GM06990 (cell line): Measurements from ENCODE around the gene SCN8A.

ENCODE experiments used
- DNase-seq: peaks from one replicate; pipeline ENCODE4 v3.0.0-alpha.2; 2011; ENCODE audit not compliant: insufficient read length; ENCODE audit errors: extremely low read depth
- H3K27me3 ChIP-seq: replicated peaks from 2 replicates; pipeline ENCODE4 v1.6.0; 2011; ENCODE audit warnings: low read length; ENCODE audit not compliant: control insufficient read depth, insufficient read depth
- H3K36me3 ChIP-seq: 2 replicates; pipeline ENCODE4 v1.5.1; 2011; ENCODE audit warnings: low read length; ENCODE audit not compliant: control insufficient read depth, insufficient read depth
- H3K4me3 ChIP-seq: replicated peaks from 2 replicates; pipeline ENCODE4 v1.5.1; 2011; ENCODE audit warnings: low read depth, mild to moderate bottlenecking, control low read depth, low read length
- CTCF ChIP-seq: IDR thresholded peaks from 2 replicates; pipeline ENCODE4 v1.5.1; 2011; ENCODE audit warnings: low read length, control low read depth, mild to moderate bottlenecking, inconsistent platforms; ENCODE audit not compliant: insufficient read depth, poor library complexity, severe bottlenecking

The SCN8A gene

GRCh38 chr12:51817027-51817953 lies 226.3 kb downstream of the SCN8A start:
- DNase-seq: no peak
- TF ChIP-seq CTCF: no peak
- H3K27me3 ChIP-seq: no peaks in the 10 kb centered on the region; the same call in 1 of the 2 replicates
- no peaks in the 10 kb centered on the region for H3K36me3 ChIP-seq
- no peak overlapping the region for H3K4me3 ChIP-seq

- no peaks in the 10 kb centered on the region for H3K36me3 ChIP-seq
- no peak for DNase-seq
- TF ChIP-seq CTCF: no peak
- no peak overlapping the region for H3K4me3 ChIP-seq
- H3K27me3 ChIP-seq: no peaks in the 10 kb centered on the region; the same call in 1 of the 2 replicates
These were observed 227.1 kb downstream of the SCN8A start for GRCh38 chr12:51818086-51818485.

- Histone ChIP-seq H3K36me3 (no peaks in the 10 kb centered on the region), H3K4me3 (no peak overlapping the region), H3K27me3 (no peaks in the 10 kb centered on the region; the same call in 1 of the 2 replicates)
- DNase-seq: no peak
- no peak for TF ChIP-seq CTCF
These were observed 227.7 kb downstream of the SCN8A start for GRCh38 chr12:51818566-51819300.

- TF ChIP-seq CTCF: no peak
- H3K36me3 ChIP-seq: no peaks in the 10 kb centered on the region
- H3K27me3 ChIP-seq: no peaks in the 10 kb centered on the region; the same call in 1 of the 2 replicates
- no peak for DNase-seq
- H3K4me3 ChIP-seq: no peak overlapping the region
These were observed 228.9 kb downstream of the SCN8A start for GRCh38 chr12:51819736-51820525.

- TF ChIP-seq CTCF: no peak
- Histone ChIP-seq H3K36me3 (no peaks in the 10 kb centered on the region), H3K4me3 (no peak overlapping the region), H3K27me3 (no peaks in the 10 kb centered on the region; the same call in 1 of the 2 replicates)
- peak; percentile 55 for DNase-seq
These were observed 229.8 kb downstream of the SCN8A start for GRCh38 chr12:51820526-51821439.
